ENCODE data around the gene LRRC4C.

- TF ChIP-seq POLR2AphosphoS5 (IDR thresholded peaks at IDR 0.05; ENCODE audit: low read depth, low read length) (no peak), TAF1 (IDR thresholded peaks at IDR 0.05; ENCODE audit: low read depth, low read length) (no peak), SPI1 (IDR thresholded peaks at IDR 0.05; ENCODE audit: low read depth, low read length) (no peak), POLR2A (IDR thresholded peaks at IDR 0.05; ENCODE audit: low read depth, low read length) (no peak)
Observed at GRCh38 chr11:40381481-40381880, 1078.0 kb downstream of the LRRC4C start.

All from GM12891 (cell line).